AG04450 (cell line): ENCODE results near the gene KLHDC4. TPM values are rescaled to one million over a fixed set of nuclear protein-coding genes. Genes with fewer than 3 reads are reported as not detected.
"Not testable (repeated sequence)": the region's sequence is repeated elsewhere in the genome, so short reads cannot be mapped to it uniquely, and the experiment has no call there.

Experiments used
- CTCF ChIA-PET: fragments of 300-600, 350-600 bp; formaldehyde crosslinking; extraction: SDS; loops from one replicate; lab custom pipeline; 2022; ENCODE audit warnings: antibody characterized with exemption, inconsistent platforms; lab: Charles Lee
- POLR2A ChIA-PET: fragments of 350-600 bp; formaldehyde crosslinking; extraction: SDS; loops from one replicate; lab custom pipeline; 2021; ENCODE audit warnings: antibody characterized with exemption, inconsistent platforms; lab: Yijun Ruan, JAX
- DNase-seq: peaks from one replicate; pipeline ENCODE4 v3.0.0-alpha.2; 2011; ENCODE audit warnings: low read depth, low spot score
- H3K27ac ChIP-seq: one replicate; pipeline ENCODE4 v1.5.1; 2012; ENCODE audit warnings: low read depth, low read length, control low read depth
- H3K27me3 ChIP-seq: one replicate; pipeline ENCODE4 v1.6.0; 2012; ENCODE audit warnings: low read length; ENCODE audit not compliant: control insufficient read depth, insufficient read depth
- H3K4me3 ChIP-seq: 2 replicates; pipeline ENCODE4 v1.5.1; 2011; ENCODE audit warnings: mild to moderate bottlenecking, low read depth, low read length, control low read depth
- H3K9me3 ChIP-seq: 2 replicates; pipeline ENCODE4 v1.5.1; 2012; ENCODE audit warnings: low read length; ENCODE audit not compliant: control insufficient read depth, insufficient read depth
- polyA plus RNA-seq: library from polyadenylated mRNA; depleted of rRNA; stranded (reverse); fragments of >200 nt; gene quantifications from 2 replicates; pipeline ENCODE4 v1.2.3, GENCODE V29; 2011
- TF ChIP-seq, protein P1 (sequence below): IDR thresholded peaks from 2 replicates; pipeline ENCODE4 v1.5.1; 2011; ENCODE audit warnings: low read depth, low read length, control low read depth, inconsistent platforms

KLHDC4 gene
- polyA plus RNA-seq, 1 experiment: 9.9 TPM

DNA sequence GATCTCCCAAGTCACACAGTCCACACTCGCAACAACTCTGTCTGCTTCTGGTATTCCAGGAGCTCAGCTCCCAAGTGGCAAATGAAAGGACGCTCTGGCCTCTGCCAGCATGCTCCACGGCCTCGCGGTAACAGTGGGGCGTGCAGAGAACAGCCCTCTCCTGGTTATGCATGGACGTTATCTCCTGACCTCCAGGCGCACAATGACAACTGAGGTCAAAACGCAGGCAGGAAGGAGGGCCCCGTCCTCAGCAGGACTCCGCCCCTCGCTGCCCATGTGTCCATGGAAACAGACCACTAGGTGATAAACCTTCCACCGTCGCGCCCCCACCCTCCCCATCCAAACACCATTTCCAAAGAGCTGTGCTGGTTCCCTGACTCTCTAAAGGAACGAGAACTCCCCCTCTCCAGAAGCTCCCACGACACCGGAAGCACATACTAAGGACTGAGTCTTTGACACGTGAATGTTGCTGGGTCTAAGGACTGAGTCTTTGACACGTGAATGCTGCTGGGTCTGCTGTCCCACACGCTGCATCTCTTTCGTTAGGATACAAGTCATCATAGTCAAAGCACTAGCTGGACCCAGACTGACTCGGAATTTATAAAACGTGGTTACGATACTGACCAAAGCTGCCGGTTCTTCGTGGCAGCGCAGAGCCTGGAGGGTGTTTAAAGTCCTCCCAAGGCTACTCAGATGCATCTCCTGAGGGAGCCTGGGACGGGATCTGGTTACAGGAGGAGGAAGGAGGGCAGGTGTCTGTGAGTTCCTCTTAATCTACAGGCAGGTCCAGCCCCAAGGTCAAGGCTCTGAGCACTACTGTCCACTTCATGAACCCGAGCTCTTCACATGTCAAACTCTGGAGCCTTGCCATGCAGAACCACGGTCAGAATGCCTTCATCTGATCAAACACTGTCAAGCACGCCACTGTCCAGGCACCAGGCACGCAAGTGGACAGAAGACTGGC lies 43.9 kb downstream of the KLHDC4 start:
- CTCF ChIA-PET: no interaction called here
- POLR2A ChIA-PET: no interaction called here

GRCh38 chr16:87720446-87720845 lies 45.3 kb downstream of the KLHDC4 start:
- Histone ChIP-seq H3K4me3 (no peak overlapping the region), H3K9me3 (no peaks in the 10 kb centered on the region; the same call in 1 of the 2 replicates), H3K27ac (no peak overlapping the region), H3K27me3 (no peaks in the 10 kb centered on the region)
- ChIA-PET POLR2A (no interaction called here), CTCF (no interaction called here)
- TF ChIP-seq, protein P1, sequence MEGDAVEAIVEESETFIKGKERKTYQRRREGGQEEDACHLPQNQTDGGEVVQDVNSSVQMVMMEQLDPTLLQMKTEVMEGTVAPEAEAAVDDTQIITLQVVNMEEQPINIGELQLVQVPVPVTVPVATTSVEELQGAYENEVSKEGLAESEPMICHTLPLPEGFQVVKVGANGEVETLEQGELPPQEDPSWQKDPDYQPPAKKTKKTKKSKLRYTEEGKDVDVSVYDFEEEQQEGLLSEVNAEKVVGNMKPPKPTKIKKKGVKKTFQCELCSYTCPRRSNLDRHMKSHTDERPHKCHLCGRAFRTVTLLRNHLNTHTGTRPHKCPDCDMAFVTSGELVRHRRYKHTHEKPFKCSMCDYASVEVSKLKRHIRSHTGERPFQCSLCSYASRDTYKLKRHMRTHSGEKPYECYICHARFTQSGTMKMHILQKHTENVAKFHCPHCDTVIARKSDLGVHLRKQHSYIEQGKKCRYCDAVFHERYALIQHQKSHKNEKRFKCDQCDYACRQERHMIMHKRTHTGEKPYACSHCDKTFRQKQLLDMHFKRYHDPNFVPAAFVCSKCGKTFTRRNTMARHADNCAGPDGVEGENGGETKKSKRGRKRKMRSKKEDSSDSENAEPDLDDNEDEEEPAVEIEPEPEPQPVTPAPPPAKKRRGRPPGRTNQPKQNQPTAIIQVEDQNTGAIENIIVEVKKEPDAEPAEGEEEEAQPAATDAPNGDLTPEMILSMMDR: no peak
- DNase-seq: no peak

More for the DNA sequence above, 43.9 kb downstream of the KLHDC4 start:
- Histone ChIP-seq H3K27ac (no peak overlapping the region), H3K4me3 (no peak overlapping the region), H3K27me3 (no peaks in the 10 kb centered on the region), H3K9me3 (no peaks in the 10 kb centered on the region; the same call in 1 of the 2 replicates)
- TF ChIP-seq, protein P1: no peak
- DNase-seq: no peak

DNA sequence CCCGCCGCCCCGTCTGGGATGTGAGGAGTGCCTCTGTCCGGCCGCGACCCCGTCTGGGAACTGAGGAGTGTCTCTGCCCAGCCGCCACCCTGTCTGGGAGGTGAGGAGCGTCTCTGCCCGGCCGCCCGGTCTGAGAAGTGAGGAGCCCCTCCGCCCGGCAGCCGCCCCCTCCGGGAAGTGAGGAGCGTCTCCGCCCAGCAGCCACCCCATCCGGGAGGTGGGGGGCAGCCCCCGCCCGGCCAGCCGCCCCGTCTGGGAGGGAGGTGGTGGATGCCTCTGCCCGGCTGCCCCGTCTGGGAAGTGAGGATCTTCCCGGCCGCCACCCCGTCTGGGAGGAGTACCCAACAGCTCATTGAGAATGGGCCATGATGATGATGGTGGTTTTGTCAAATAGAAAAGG lies 47.0 kb downstream of the KLHDC4 start:
- H3K4me3 ChIP-seq, DNase-seq, H3K9me3 ChIP-seq, POLR2A ChIA-PET, CTCF ChIA-PET, H3K27ac ChIP-seq, H3K27me3 ChIP-seq: not testable (repeated sequence)

DNA sequence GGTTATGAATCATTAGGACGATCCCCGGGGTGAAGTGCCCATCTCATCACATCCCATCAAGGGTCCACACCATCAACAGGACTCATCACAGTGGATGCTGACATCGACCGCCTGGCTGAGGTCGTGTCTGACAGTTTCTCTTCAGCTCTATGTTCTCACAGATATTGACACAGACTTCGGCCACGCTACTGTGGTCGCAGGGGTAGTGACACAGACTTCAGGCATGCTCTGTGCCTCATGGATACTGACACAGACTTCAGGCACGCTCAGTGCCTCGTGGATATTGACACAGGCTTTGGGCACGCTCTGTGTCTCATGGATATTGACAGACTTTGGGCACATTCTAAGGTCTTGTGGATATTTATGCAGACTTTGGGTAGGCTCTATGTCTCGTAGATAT lies 50.1 kb downstream of the KLHDC4 start:
- Histone ChIP-seq H3K4me3 (no peak overlapping the region), H3K27me3 (no peaks in the 10 kb centered on the region), H3K9me3 (no peaks in the 10 kb centered on the region; the same call in 1 of the 2 replicates), H3K27ac (no peak overlapping the region)
- TF ChIP-seq, protein P1: no peak
- POLR2A ChIA-PET: no interaction called here
- CTCF ChIA-PET: no interaction called here
- DNase-seq: no peak

DNA sequence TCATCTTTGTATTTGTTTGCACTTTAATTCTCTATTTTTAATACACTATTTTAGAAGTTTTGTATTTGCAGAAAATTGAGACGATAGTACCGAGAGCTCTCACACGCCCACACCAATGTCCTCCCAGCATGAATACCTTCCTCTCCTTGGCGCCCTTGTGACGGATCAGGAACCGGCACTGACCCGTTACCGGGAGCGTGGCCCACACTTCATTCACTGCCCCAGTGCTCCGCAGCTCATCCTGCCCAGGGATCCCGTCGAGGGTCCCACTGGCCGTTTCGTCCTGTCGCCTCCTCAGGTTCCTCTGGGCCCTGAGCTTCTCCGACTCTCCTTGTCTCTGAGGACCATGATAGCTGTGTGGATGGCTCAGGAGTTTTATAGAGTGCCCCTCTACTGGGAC lies 50.6 kb downstream of the KLHDC4 start:
- no peak for DNase-seq
- CTCF ChIA-PET: no interaction called here
- TF ChIP-seq, protein P1: no peak
- H3K27me3 ChIP-seq: no peaks in the 10 kb centered on the region
- POLR2A ChIA-PET: no interaction called here
- no peak overlapping the region for H3K27ac ChIP-seq
- H3K4me3 ChIP-seq: no peak overlapping the region
- H3K9me3 ChIP-seq: no peaks in the 10 kb centered on the region; the same call in 1 of the 2 replicates
